ENCODE data around the gene FAM131C.

DNA sequence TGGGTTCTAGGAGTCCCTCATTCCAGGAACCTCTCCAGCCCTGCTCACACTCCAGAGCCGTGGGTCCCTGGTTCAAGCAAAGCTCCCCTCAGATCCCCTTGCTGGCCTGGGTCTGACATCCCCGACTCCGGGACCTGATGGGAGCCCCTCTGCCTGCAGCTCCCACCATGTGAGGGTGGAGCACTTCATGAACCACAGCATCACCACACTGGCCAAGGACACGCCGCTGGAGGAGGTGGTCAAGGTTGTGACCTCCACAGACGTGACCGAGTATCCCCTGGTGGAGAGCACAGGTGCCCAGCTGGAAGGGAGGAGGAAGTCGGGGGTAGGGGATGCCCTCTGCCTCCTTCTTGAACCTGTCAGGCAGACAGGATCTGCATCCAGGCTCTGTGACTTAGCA, 41.9 kb downstream of the FAM131C start:
- TF ChIP-seq, protein P1, sequence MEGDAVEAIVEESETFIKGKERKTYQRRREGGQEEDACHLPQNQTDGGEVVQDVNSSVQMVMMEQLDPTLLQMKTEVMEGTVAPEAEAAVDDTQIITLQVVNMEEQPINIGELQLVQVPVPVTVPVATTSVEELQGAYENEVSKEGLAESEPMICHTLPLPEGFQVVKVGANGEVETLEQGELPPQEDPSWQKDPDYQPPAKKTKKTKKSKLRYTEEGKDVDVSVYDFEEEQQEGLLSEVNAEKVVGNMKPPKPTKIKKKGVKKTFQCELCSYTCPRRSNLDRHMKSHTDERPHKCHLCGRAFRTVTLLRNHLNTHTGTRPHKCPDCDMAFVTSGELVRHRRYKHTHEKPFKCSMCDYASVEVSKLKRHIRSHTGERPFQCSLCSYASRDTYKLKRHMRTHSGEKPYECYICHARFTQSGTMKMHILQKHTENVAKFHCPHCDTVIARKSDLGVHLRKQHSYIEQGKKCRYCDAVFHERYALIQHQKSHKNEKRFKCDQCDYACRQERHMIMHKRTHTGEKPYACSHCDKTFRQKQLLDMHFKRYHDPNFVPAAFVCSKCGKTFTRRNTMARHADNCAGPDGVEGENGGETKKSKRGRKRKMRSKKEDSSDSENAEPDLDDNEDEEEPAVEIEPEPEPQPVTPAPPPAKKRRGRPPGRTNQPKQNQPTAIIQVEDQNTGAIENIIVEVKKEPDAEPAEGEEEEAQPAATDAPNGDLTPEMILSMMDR (conservative IDR thresholded peaks at IDR 0.05 in 1 of 2, IDR thresholded peaks at IDR 0.05 in 1 of 2; ENCODE audit: low read depth in 1 of 2, low read length in 2 of 2), result no peak
- no peak for TF ChIP-seq EZH2 (IDR thresholded peaks at IDR 0.05; ENCODE audit: low read length, missing control alignments)

Data from fibroblast of lung (primary cell).